ENCODE results near the gene PMPCA. TPM values are rescaled to one million over a fixed set of nuclear protein-coding genes. Genes with fewer than 3 reads are reported as not detected.
A peak's percentile ranks its signal among the peaks of the same experiment; 100 is the strongest.

The PMPCA gene
- total and polyA plus RNA-seq, 11 donors = 61.5 to 81.8 (median 73.6) TPM

DNA sequence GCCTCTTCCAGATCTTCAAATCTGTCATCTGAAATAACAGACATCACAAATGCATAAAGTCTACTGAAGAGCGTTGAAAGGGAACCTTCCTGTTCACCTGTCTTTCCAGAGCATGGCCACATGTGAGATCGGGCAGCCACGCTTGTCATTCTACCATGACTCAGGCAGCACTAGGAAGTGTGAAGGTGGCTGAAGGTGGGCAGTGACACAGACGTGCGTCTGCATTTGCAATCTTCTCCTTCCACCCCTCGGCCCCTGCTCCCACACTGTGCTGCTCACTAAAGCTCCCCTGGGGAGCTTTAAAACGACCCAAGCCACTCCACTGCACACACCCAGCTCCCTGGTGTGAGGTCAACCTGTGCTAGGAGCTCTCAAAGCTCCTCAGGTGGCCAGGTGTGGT, 2.5 kb upstream of the PMPCA start:
- no peak for ATAC-seq
- 74 to 90% (median 85%) methylated on average over 7 of the region's 7 CpGs for WGBS, 4 donors
- intact Hi-C loops (cut with DNase I) = loop anchor here in 1 of 10 donors (10.0 kb wide), 1 partner anchor 73 kb away; no protein-coding TSS in a partner anchor
- Histone ChIP-seq H3K9me3 (no peaks in the 10 kb centered on the region), H3K4me3 (no peak overlapping the region), H3K27me3 (no peaks in the 10 kb centered on the region), H3K4me1 (peaks cover 2 to 49% (median 24%) of the 10 kb centered on the region in 12 donors), H3K27ac (no peak overlapping the region), H3K36me3 (peaks cover 0 to 55% (median 50%) of the 10 kb centered on the region in 9 donors)
- DNase-seq = no peak
- no peak for TF ChIP-seq POLR2A (IDR thresholded peaks at IDR 0.05)
- TF ChIP-seq, protein P1, sequence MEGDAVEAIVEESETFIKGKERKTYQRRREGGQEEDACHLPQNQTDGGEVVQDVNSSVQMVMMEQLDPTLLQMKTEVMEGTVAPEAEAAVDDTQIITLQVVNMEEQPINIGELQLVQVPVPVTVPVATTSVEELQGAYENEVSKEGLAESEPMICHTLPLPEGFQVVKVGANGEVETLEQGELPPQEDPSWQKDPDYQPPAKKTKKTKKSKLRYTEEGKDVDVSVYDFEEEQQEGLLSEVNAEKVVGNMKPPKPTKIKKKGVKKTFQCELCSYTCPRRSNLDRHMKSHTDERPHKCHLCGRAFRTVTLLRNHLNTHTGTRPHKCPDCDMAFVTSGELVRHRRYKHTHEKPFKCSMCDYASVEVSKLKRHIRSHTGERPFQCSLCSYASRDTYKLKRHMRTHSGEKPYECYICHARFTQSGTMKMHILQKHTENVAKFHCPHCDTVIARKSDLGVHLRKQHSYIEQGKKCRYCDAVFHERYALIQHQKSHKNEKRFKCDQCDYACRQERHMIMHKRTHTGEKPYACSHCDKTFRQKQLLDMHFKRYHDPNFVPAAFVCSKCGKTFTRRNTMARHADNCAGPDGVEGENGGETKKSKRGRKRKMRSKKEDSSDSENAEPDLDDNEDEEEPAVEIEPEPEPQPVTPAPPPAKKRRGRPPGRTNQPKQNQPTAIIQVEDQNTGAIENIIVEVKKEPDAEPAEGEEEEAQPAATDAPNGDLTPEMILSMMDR (IDR thresholded peaks at IDR 0.05) = no peak

DNA sequence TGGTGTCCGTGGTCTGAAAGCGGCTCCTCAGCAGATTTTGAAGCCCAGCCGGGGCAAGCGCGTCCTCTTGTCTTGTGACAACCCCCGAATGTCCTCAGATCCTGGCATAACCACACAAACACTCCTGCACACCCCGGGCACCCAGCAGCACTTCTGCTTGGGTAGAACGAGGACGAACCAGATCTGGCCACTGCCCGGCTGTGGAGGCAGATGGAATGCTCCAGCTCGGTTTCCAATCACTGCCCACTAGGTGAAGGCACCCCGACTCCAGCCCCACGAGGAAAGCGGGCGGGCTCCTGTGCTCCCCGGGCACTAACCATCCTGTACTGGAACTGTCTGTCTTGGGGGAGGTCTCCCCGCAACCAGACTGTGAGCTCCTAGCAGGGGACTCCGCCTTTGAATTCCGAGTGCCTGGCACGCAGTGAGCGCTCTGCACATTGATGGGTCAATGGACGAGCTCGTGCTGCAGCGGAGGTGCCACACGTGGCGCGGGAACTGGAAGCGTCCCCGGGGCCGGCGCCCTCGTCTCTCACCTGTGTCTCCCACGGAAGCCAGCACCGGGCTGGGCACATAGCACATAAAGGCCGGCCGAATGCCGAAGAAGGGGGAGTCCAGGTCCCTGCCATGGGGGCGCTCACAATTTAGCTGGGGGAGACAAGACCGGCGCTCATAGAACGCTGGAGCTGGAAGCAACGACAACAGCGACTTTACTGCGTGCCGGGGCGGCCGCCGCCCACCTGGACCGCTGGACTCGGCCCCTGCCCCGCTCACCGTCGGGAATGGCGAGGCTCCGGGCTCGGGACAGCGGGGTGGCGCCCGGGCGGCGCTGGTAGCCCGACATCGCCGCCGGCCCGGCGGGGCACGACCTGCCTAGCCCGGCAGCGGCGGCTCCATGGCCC, 652 bp upstream of the PMPCA start:
- DNase-seq (peak in 2 of 5 donors; percentile 44 to 70), ATAC-seq (peak; percentile 10 to 29 (median 26))
- Histone ChIP-seq H3K4me1 (peaks cover 2 to 37% (median 24%) of the 10 kb centered on the region in 12 donors), H3K4me3 (peak overlapping the region; percentile 48 to 100 (median 76)), H3K27me3 (no peaks in the 10 kb centered on the region), H3K36me3 (peaks cover 0 to 62% (median 55%) of the 10 kb centered on the region in 9 donors), H3K27ac (peak overlapping the region in 11 of 12 donors; percentile 70 to 90 (median 82)), H3K9me3 (no peaks in the 10 kb centered on the region)
- TF ChIP-seq, protein P1 (IDR thresholded peaks at IDR 0.05) = no peak
- TF ChIP-seq POLR2A (IDR thresholded peaks at IDR 0.05) = no peak
- 11 to 18% (median 14%) methylated on average over 41 to 71 of the region's 71 CpGs for WGBS, 4 donors
- intact Hi-C loops (cut with DNase I) = loop anchor here in 1 of 10 donors (10.0 kb wide), 1 partner anchor 75 kb away; no protein-coding TSS in a partner anchor

DNA sequence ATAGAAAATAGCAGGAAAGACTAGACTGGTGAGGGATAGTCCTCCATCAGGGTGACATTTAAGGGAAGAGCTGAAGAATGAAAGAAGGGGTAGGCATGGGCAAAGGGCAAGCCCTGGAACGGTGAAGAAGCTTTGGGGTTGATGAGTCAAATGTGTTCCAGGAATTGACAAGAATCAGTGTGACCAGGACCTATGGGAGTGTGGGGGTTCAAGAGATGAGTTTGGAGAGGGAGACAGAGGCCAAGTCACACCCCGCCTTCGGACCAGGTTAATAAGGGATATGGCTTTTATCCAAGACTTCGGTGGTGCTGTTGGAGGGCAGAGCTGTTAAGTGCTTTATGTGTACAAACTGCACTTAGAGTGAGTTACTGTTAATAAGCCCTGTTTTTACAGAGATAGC, 920 bp downstream of the PMPCA start:
- DNase-seq (no peak), ATAC-seq (no peak)
- Histone ChIP-seq H3K36me3 (peaks cover 0 to 62% (median 55%) of the 10 kb centered on the region in 9 donors), H3K4me1 (peaks cover 2 to 35% (median 24%) of the 10 kb centered on the region in 12 donors), H3K4me3 (peak overlapping the region; percentile 68 to 100 (median 76)), H3K27ac (peak overlapping the region in 4 of 12 donors; percentile 83 to 90 (median 87)), H3K9me3 (no peaks in the 10 kb centered on the region), H3K27me3 (no peaks in the 10 kb centered on the region)
- intact Hi-C loops (cut with DNase I) = no loop called here
- TF ChIP-seq, protein P1 (IDR thresholded peaks at IDR 0.05) = no peak
- no peak for TF ChIP-seq POLR2A (IDR thresholded peaks at IDR 0.05)
- WGBS, 4 donors = 26 to 33% (median 30%) methylated on average over 4 of the region's 4 CpGs

DNA sequence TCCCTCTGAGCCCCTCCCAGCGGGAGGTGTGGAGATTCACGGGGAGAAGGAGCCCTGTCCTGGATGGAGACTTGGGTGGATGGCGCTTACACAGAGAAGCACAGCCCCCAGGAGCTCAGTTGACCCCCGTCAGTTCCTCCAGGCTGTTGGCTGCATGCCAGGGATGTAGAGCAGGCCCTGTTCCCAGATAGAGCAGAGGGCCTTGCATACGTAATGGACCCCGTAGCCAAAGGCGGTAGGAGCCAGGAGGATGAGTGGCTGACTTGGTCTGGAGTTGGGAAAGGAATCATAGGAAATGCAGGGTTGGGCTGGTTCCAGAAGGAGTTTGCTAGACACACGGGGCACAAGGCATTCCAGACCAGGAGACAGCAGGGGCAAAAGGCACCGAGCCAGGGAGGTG, 2.5 kb downstream of the PMPCA start:
- Histone ChIP-seq H3K36me3 (peaks cover 0 to 62% (median 55%) of the 10 kb centered on the region in 9 donors), H3K9me3 (no peaks in the 10 kb centered on the region), H3K27ac (no peak overlapping the region), H3K4me1 (peaks cover 2 to 35% (median 24%) of the 10 kb centered on the region in 12 donors), H3K4me3 (no peak overlapping the region), H3K27me3 (no peaks in the 10 kb centered on the region)
- ATAC-seq (no peak), DNase-seq (peak in 1 of 5 donors; percentile 52)
- TF ChIP-seq, protein P1 (IDR thresholded peaks at IDR 0.05) = no peak
- TF ChIP-seq POLR2A (IDR thresholded peaks at IDR 0.05) = no peak
- intact Hi-C loops (cut with DNase I) = no loop called here
- WGBS, 4 donors = 37 to 50% (median 44%) methylated on average over 9 of the region's 9 CpGs
